K562 (cell line): ENCODE results near the gene TTLL10. TPM values are rescaled to one million over a fixed set of nuclear protein-coding genes. Genes with fewer than 3 reads are reported as not detected.

Source experiments
- ELF1 ChIP-seq: fragments of 200-800 bp; sonication (Bioruptor generic); IDR thresholded peaks from 2 replicates; pipeline ENCODE4 v1.6.1; 2016; ENCODE audit warnings: missing genetic modification characterization, missing compliant biosample characterization
- EP300 ChIP-seq: IDR thresholded peaks from 2 replicates; pipeline ENCODE4 v1.6.1; 2012; ENCODE audit warnings: low read length, improper control_type of control experiment
- HNRNPH1 ChIP-seq: fragments of 200-400 bp; formaldehyde crosslinking; optimal IDR thresholded peaks from 2 replicates; pipeline ENCODE3; 2017; ENCODE audit warnings: low read depth, mild to moderate bottlenecking, low read length, moderate library complexity
- ILK ChIP-seq: fragments of 450-650 bp; IDR thresholded peaks from 2 replicates; pipeline ENCODE4 v1.6.1; 2016; ENCODE audit warnings: missing genetic modification characterization, low read depth, mild to moderate bottlenecking, missing compliant biosample characterization, moderate library complexity, borderline replicate concordance
- NUFIP1 ChIP-seq: fragments of 450-650 bp; IDR thresholded peaks from 2 replicates; pipeline ENCODE4 v1.6.1; 2018; ENCODE audit not compliant: partially characterized antibody
- SNIP1 ChIP-seq: fragments of 450-650 bp; IDR thresholded peaks from 2 replicates; pipeline ENCODE4 v1.7.1; 2017; ENCODE audit warnings: low read depth, mild to moderate bottlenecking
- TAF7 ChIP-seq: fragments of 450-650 bp; IDR thresholded peaks from 2 replicates; pipeline ENCODE4 v1.6.1; 2016; ENCODE audit warnings: missing genetic modification characterization, missing compliant biosample characterization
- TFAM ChIP-seq: fragments of 250-450 bp; sonication (Bioruptor Pico); conservative IDR thresholded peaks from 2 replicates; pipeline ENCODE4 v1.5.0; 2021; ENCODE audit warnings: mild to moderate bottlenecking, moderate library complexity
- ZC3H11A ChIP-seq: IDR thresholded peaks from 2 replicates; pipeline ENCODE4 v1.6.1; 2012; ENCODE audit warnings: low read depth, low read length, improper control_type of control experiment
- ZEB2 ChIP-seq: fragments of 450-650 bp; IDR thresholded peaks from 2 replicates; pipeline ENCODE4 v1.6.1; 2016
- ZNF41 ChIP-seq: fragments of 250-450 bp; sonication (Bioruptor Pico); conservative IDR thresholded peaks from 2 replicates; pipeline ENCODE4 v1.4.0; 2020; ENCODE audit warnings: mild to moderate bottlenecking
- polyA plus RNA-seq, 8 experiments: library from polyadenylated mRNA; depleted of rRNA in 4 of 8; stranded (reverse) in 5 of 8; unstranded in 3 of 8; fragments of >200 nt; fragmentation: Nextera tagmentation in 2 of 8; fragmentation: Illumina TruSeq in 1 of 8; extraction: Ambion mirVana in 2 of 8; extraction: Trizol in 1 of 8; gene quantifications; 2 replicates each; pipeline versions ENCODE4 v1.2.1 to v1.2.3, GENCODE V29; 2011 to 2014; ENCODE audit warnings: inconsistent platforms in 1 of 8, missing spikeins in 1 of 8
- total RNA-seq, 7 experiments: library from RNA; depleted of rRNA in 6 of 7; stranded (reverse); fragments of >200 nt in 6 of 7; fragmentation: Illumina TruSeq in 2 of 7; extraction: Trizol in 2 of 7; gene quantifications; 2 replicates each; pipeline versions ENCODE4 v1.2.1 to v1.2.3, GENCODE V29; 2011 to 2021; ENCODE audit warnings: low replicate concordance in 1 of 7
- TF ChIP-seq, protein P1 (sequence below): sonication (generic); formaldehyde crosslinking; IDR thresholded peaks from 2 replicates; pipeline ENCODE4 v1.8.0; 2023; ENCODE audit warnings: missing genetic modification reagents, mild to moderate bottlenecking, borderline replicate concordance
- TF ChIP-seq, protein P2 (sequence below), 2 experiments: fragments of 450-650 bp; IDR thresholded peaks; 2 replicates each; pipeline ENCODE4 v1.6.1; 2016
- TF ChIP-seq, protein P3 (sequence below): sonication (generic); formaldehyde crosslinking; IDR thresholded peaks from 2 replicates; pipeline ENCODE4 v1.9.0; 2022; ENCODE audit warnings: mild to moderate bottlenecking, missing genetic modification reagents
- TF ChIP-seq, protein P4 (sequence below), 2 experiments: IDR thresholded peaks; 2 replicates each; pipeline ENCODE4 v1.6.1; 2012; ENCODE audit warnings: improper control_type of control experiment in 2 of 2, low read depth in 2 of 2, low read length in 2 of 2, borderline replicate concordance in 1 of 2

The TTLL10 gene
- total and polyA plus RNA-seq, 9 of the 15 experiments (the other 6 are each of a cell fraction or from before 2014, with no cell fraction given), result not detected

DNA sequence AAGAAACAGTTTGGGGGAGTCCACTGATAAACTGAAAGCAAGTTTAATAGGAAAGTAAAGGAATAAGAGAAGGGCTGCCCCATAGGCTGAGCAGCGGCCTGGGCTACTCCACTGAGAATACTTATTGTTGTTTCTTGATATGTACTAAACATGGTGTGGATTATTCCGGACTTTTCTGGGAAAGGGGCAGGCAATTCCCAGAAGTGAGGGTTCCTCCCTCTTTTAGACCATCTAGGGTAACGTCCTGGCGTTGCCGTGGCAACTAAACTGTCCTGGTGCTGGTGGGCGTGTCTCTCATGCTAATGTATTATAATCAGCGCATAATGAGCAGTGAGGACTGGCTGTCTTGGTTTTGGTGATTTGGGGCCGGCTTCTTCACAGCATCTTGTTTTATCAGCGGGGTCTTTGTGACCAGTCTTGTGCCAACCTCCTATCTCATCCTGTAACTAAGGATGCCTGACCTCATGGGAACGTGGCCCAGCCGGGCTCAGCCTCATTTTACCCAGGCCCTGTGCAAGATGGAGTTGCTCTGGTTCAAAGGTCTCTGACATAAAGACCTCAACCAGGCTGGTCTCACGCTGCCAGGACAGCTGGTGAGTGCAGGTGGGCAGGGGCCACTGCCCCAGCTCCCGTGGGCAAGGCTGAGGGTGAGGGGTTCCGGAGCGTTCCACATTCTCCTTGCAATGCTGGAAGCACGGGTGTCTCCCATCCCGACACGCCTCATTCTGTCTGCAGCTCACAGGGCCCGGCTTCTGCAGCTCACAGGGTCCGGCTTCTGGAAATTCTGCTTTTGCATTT, 38.1 kb upstream of the TTLL10 start (continued):
- TF ChIP-seq, protein P1, sequence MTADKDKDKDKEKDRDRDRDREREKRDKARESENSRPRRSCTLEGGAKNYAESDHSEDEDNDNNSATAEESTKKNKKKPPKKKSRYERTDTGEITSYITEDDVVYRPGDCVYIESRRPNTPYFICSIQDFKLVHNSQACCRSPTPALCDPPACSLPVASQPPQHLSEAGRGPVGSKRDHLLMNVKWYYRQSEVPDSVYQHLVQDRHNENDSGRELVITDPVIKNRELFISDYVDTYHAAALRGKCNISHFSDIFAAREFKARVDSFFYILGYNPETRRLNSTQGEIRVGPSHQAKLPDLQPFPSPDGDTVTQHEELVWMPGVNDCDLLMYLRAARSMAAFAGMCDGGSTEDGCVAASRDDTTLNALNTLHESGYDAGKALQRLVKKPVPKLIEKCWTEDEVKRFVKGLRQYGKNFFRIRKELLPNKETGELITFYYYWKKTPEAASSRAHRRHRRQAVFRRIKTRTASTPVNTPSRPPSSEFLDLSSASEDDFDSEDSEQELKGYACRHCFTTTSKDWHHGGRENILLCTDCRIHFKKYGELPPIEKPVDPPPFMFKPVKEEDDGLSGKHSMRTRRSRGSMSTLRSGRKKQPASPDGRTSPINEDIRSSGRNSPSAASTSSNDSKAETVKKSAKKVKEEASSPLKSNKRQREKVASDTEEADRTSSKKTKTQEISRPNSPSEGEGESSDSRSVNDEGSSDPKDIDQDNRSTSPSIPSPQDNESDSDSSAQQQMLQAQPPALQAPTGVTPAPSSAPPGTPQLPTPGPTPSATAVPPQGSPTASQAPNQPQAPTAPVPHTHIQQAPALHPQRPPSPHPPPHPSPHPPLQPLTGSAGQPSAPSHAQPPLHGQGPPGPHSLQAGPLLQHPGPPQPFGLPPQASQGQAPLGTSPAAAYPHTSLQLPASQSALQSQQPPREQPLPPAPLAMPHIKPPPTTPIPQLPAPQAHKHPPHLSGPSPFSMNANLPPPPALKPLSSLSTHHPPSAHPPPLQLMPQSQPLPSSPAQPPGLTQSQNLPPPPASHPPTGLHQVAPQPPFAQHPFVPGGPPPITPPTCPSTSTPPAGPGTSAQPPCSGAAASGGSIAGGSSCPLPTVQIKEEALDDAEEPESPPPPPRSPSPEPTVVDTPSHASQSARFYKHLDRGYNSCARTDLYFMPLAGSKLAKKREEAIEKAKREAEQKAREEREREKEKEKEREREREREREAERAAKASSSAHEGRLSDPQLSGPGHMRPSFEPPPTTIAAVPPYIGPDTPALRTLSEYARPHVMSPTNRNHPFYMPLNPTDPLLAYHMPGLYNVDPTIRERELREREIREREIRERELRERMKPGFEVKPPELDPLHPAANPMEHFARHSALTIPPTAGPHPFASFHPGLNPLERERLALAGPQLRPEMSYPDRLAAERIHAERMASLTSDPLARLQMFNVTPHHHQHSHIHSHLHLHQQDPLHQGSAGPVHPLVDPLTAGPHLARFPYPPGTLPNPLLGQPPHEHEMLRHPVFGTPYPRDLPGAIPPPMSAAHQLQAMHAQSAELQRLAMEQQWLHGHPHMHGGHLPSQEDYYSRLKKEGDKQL (CRISPR knock-in tag), result no peak
- TF ChIP-seq NUFIP1 (no peak), TAF7 (tag) (no peak; the same call in 1 of the 2 replicates), ZEB2 (no peak), HNRNPH1 (no peak), SNIP1 (no peak), ELF1 (tag) (no peak), TFAM (no peak), ZNF41 (CRISPR knock-in tag) (no peak), ZC3H11A (no peak), ILK (tag) (no peak), EP300 (peak; percentile 65; the same call in 1 of the 2 replicates)
- TF ChIP-seq, protein P2, sequence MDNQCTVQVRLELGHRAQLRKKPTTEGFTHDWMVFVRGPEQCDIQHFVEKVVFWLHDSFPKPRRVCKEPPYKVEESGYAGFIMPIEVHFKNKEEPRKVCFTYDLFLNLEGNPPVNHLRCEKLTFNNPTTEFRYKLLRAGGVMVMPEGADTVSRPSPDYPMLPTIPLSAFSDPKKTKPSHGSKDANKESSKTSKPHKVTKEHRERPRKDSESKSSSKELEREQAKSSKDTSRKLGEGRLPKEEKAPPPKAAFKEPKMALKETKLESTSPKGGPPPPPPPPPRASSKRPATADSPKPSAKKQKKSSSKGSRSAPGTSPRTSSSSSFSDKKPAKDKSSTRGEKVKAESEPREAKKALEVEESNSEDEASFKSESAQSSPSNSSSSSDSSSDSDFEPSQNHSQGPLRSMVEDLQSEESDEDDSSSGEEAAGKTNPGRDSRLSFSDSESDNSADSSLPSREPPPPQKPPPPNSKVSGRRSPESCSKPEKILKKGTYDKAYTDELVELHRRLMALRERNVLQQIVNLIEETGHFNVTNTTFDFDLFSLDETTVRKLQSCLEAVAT (IDR thresholded peaks at IDR 0.05), result no peak
- TF ChIP-seq, protein P3, sequence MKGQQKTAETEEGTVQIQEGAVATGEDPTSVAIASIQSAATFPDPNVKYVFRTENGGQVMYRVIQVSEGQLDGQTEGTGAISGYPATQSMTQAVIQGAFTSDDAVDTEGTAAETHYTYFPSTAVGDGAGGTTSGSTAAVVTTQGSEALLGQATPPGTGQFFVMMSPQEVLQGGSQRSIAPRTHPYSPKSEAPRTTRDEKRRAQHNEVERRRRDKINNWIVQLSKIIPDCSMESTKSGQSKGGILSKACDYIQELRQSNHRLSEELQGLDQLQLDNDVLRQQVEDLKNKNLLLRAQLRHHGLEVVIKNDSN (CRISPR knock-in tag), result no peak
- TF ChIP-seq, protein P4, sequence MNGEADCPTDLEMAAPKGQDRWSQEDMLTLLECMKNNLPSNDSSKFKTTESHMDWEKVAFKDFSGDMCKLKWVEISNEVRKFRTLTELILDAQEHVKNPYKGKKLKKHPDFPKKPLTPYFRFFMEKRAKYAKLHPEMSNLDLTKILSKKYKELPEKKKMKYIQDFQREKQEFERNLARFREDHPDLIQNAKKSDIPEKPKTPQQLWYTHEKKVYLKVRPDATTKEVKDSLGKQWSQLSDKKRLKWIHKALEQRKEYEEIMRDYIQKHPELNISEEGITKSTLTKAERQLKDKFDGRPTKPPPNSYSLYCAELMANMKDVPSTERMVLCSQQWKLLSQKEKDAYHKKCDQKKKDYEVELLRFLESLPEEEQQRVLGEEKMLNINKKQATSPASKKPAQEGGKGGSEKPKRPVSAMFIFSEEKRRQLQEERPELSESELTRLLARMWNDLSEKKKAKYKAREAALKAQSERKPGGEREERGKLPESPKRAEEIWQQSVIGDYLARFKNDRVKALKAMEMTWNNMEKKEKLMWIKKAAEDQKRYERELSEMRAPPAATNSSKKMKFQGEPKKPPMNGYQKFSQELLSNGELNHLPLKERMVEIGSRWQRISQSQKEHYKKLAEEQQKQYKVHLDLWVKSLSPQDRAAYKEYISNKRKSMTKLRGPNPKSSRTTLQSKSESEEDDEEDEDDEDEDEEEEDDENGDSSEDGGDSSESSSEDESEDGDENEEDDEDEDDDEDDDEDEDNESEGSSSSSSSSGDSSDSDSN (IDR thresholded peaks at IDR 0.05; ENCODE audit: borderline replicate concordance in 1 of 2, low read depth in 2 of 2, low read length in 2 of 2), result no peak
